SKM-1 (cell line): ENCODE results near the gene SENP5.
"Not testable (repeated sequence)": the region's sequence is repeated elsewhere in the genome, so short reads cannot be mapped to it uniquely, and the experiment has no call there.

ENCODE experiments used
- DNase-seq: peaks from one replicate; lab custom pipeline; 2025; ENCODE audit not compliant: unreplicated experiment; lab: John Stamatoyannopoulos, UW

Gene SENP5

GRCh38 chr3:196941729-196942225, 74.1 kb downstream of the SENP5 start:
- DNase-seq: peak; percentile 50

- DNase-seq: peak; percentile 93
Measured at GRCh38 chr3:196942226-196942914, 74.7 kb downstream of the SENP5 start, which contains the start of gene NCBP2. NCBP2 (minus strand) TSS chr3:196942528; CDS start chr3:196942503, 25 bp downstream.

GRCh38 chr3:196942915-196943277, 75.2 kb downstream of the SENP5 start:
- no peak for DNase-seq

- DNase-seq: not testable (repeated sequence)
Measured at GRCh38 chr3:196944037-196944790, 76.5 kb downstream of the SENP5 start.

GRCh38 chr3:196947136-196947859, 79.6 kb downstream of the SENP5 start:
- DNase-seq: no peak

- DNase-seq: no peak
Measured at GRCh38 chr3:196947860-196948441, 80.2 kb downstream of the SENP5 start.

GRCh38 chr3:196948442-196949284, 80.9 kb downstream of the SENP5 start:
- no peak for DNase-seq

GRCh38 chr3:196949285-196949619, 81.5 kb downstream of the SENP5 start:
- no peak for DNase-seq

GRCh38 chr3:196949750-196950149, 82.0 kb downstream of the SENP5 start:
- DNase-seq: no peak

- DNase-seq: no peak
Measured at GRCh38 chr3:196951371-196951770, 83.7 kb downstream of the SENP5 start.

GRCh38 chr3:196954832-196955231, 87.1 kb downstream of the SENP5 start:
- no peak for DNase-seq

- DNase-seq: no peak
Measured at GRCh38 chr3:196962108-196962929, 94.6 kb downstream of the SENP5 start.

GRCh38 chr3:196962930-196963630, 95.4 kb downstream of the SENP5 start:
- DNase-seq: no peak

GRCh38 chr3:196963631-196963953, 95.9 kb downstream of the SENP5 start:
- DNase-seq: no peak

GRCh38 chr3:196965112-196965803, 97.5 kb downstream of the SENP5 start:
- no peak for DNase-seq

- no peak for DNase-seq
Measured at GRCh38 chr3:196965804-196966173, 98.1 kb downstream of the SENP5 start.

- DNase-seq: no peak
Measured at GRCh38 chr3:196966526-196967401, 99.0 kb downstream of the SENP5 start.
